HAP-1 (cell line): ENCODE results near the gene CAPN9.

Experiments
- DNase-seq, 2 experiments: peaks; one replicate each; pipeline ENCODE4 v3.0.0-alpha.2; 2016 to 2020; ENCODE audit warnings: low spot score in 2 of 2
- H3K27me3 ChIP-seq: fragments of 250-450 bp; sonication (Bioruptor Pico); 2 replicates; pipeline ENCODE4 v1.5.1; 2020; ENCODE audit warnings: low read depth, mild to moderate bottlenecking, moderate library complexity
- H3K36me3 ChIP-seq: fragments of 250-450 bp; sonication (Bioruptor Pico); replicated peaks from 2 replicates; pipeline ENCODE4 v1.5.1; 2020; ENCODE audit warnings: mild to moderate bottlenecking
- H3K4me1 ChIP-seq: fragments of 250-450 bp; sonication (Bioruptor Pico); 2 replicates; pipeline ENCODE4 v1.5.1; 2020; ENCODE audit warnings: mild to moderate bottlenecking
- H3K4me3 ChIP-seq: fragments of 250-450 bp; sonication (Bioruptor Pico); 2 replicates; pipeline ENCODE4 v1.5.1; 2020; ENCODE audit warnings: mild to moderate bottlenecking, moderate library complexity
- H3K9me3 ChIP-seq: fragments of 250-450 bp; sonication (Bioruptor Pico); 2 replicates; pipeline ENCODE4 v1.5.1; 2020; ENCODE audit warnings: mild to moderate bottlenecking, moderate library complexity
- in situ Hi-C: fragments of 300-500 bp; cut with MboI; formaldehyde crosslinking; loops from 3 replicates; pipeline ENCODE4 v1.14.3; 2020; ENCODE audit warnings: low sequenced_read_pairs, inconsistent platforms, mixed read lengths

Gene CAPN9

DNA sequence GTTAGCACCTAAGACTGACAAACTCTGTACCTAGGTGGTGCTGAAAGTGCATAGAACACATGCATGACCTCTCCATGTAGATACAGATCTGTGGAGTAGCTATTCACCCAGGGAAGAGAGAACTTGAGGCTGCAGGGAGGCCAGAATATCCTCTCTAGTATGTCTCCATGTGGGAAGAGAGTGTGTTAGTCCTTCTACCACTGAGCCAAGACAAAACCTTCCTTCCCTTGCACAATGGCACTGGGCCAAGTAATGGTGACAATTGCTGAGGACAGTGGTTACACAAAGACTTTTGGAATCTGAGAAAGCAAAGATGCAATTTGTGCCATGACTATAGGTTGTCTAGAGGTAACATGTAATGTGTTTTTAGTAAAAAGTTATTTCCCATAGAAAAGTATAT is 68.8 kb downstream of the CAPN9 start:
- peaks cover 4% of the 10 kb centered on the region; the same call in 1 of the 2 replicates for H3K4me1 ChIP-seq
- no peaks in the 10 kb centered on the region for H3K27me3 ChIP-seq
- H3K4me3 ChIP-seq = no peak overlapping the region
- no peaks in the 10 kb centered on the region for H3K36me3 ChIP-seq
- in situ Hi-C loops = no loop called here
- no peak for DNase-seq
- H3K9me3 ChIP-seq = peaks cover 9% of the 10 kb centered on the region

DNA sequence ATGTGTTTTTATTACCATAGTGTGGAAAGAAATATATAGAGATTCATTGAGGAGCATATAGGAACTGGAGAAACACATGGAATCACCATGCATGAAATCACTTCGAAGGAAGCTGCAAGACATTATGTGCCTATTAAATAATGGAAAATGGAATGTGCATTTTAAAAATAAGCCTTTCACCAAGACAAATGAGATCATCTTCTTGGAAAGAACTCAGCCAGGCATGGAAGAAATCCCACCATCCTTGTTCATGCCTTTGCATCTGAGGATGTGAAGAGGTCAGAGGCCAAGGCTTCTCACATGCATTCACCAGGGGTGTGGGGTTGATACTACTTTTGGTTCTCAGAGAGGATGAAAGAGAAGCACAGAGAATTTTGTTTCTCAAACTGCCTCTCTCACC is 71.2 kb downstream of the CAPN9 start:
- no peaks in the 10 kb centered on the region for H3K27me3 ChIP-seq
- no peak for DNase-seq
- no peaks in the 10 kb centered on the region for H3K36me3 ChIP-seq
- no peaks in the 10 kb centered on the region for H3K4me1 ChIP-seq
- in situ Hi-C loops = no loop called here
- peaks cover 4% of the 10 kb centered on the region; the same call in 1 of the 2 replicates for H3K9me3 ChIP-seq
- no peak overlapping the region for H3K4me3 ChIP-seq

DNA sequence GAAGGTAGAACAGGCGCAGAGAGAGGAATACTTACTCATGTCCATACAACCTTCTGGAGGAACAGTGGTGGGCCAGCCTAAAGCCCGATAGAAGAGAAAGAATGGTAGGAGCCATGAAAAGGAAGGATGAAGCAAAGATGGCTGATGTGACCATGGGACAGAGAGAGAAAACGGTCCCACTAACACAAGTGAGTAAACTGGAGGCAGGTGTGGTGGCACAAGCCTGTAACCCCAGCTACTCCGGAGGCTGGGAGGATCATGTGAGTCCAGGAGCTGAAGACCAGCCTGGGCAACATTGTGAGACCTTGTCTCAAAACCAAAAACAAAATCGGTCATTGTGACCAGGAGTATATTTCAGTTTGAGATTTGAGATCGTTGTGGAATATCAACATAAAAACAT is 71.7 kb downstream of the CAPN9 start:
- no peak overlapping the region for H3K4me3 ChIP-seq
- no peaks in the 10 kb centered on the region for H3K27me3 ChIP-seq
- H3K4me1 ChIP-seq = no peaks in the 10 kb centered on the region
- H3K9me3 ChIP-seq = no peaks in the 10 kb centered on the region
- no peak for DNase-seq
- in situ Hi-C loops = no loop called here
- no peaks in the 10 kb centered on the region for H3K36me3 ChIP-seq

DNA sequence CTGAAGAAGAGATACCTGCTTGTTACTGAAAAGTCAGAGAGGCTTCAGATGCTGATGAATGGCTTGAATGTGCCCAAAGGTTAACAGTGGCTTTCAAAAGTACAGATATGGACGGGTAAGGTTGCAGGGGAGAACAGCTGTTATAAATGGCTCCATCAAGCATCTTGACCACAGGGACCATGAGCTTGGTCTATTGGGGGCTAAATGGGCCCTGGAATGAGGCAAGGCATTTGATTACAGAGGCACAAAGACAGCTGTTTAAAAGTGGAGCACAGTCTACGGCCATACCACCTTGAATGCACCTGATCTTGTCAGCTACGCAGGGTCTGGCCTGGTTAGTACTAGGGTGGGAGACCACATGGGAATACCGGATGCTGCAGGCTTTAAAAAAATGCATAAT is 72.8 kb downstream of the CAPN9 start:
- Histone ChIP-seq H3K4me1 (no peaks in the 10 kb centered on the region), H3K36me3 (no peaks in the 10 kb centered on the region), H3K27me3 (no peaks in the 10 kb centered on the region), H3K9me3 (no peaks in the 10 kb centered on the region), H3K4me3 (no peak overlapping the region)
- DNase-seq = no peak
- in situ Hi-C loops = no loop called here

DNA sequence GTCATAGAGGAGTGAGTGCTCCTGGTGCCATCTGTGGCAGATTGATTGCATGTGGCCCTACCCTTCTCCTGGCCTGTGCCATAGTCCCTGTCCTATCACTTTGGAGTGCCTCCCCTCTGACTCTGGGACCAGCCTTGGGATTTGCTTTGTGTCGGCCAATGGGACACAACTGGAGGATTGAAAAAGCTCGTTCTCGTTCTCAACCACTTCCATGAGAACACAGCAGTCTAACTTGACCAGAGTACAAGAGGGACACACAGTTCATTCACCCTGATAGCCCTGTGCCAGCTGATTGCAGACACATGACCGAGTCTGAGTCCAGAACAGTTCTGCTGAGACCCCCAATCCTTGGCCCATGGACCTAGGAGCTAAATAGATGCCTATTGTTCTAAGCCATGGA is 73.4 kb downstream of the CAPN9 start:
- no peak for DNase-seq
- no peaks in the 10 kb centered on the region for H3K9me3 ChIP-seq
- H3K4me3 ChIP-seq = no peak overlapping the region
- H3K27me3 ChIP-seq = no peaks in the 10 kb centered on the region
- H3K4me1 ChIP-seq = no peaks in the 10 kb centered on the region
- H3K36me3 ChIP-seq = no peaks in the 10 kb centered on the region
- in situ Hi-C loops = no loop called here

DNA sequence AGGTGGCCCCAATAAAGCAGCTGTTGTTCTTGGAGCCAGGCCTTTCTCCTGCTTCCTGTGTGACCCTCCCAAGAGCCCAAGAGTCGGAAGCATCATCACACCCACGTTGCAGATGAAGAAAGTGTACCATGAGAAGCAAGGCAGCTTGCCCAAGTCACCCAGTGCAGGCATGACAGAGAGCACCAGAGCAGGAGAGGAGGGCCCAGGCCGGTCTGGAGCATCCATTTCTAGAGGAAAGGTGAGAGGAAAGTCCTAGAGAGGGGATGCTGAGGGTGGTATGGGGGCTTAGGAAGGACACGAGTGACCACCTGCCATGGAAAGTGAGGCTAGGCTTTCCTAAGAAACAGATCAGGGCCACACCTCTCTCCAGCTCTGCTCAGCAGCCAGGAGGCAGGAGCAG is 74.2 kb downstream of the CAPN9 start:
- in situ Hi-C loops = no loop called here
- H3K36me3 ChIP-seq = no peaks in the 10 kb centered on the region
- no peak for DNase-seq
- no peak overlapping the region for H3K4me3 ChIP-seq
- no peaks in the 10 kb centered on the region for H3K9me3 ChIP-seq
- H3K4me1 ChIP-seq = no peaks in the 10 kb centered on the region
- H3K27me3 ChIP-seq = no peaks in the 10 kb centered on the region

DNA sequence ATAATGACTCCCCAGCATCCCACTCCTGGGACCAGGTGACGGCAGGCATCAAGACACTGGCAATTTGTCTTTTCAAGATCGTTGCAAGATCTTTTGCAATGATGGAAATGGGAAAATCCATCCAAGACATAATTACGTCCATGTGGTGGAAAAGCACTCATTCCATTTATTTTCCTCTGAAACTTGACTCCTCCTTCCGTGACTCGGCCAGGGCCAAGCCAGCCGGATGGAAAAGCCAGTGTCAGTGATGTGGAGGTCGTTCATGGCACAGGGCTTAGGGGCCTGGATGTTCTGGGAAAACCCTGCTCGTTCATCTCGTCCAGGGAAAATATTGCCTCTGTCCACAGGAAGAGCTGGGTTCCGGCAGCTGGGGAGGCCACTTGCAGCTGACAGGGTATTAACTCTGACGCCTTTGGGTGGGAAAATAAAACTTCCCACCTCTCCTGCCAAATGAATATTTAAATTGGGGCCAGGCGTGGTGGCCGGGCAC is 74.9 kb downstream of the CAPN9 start:
- Histone ChIP-seq H3K27me3 (no peaks in the 10 kb centered on the region), H3K4me1 (no peaks in the 10 kb centered on the region), H3K36me3 (no peaks in the 10 kb centered on the region), H3K4me3 (no peak overlapping the region), H3K9me3 (no peaks in the 10 kb centered on the region)
- in situ Hi-C loops = no loop called here
- DNase-seq = no peak

DNA sequence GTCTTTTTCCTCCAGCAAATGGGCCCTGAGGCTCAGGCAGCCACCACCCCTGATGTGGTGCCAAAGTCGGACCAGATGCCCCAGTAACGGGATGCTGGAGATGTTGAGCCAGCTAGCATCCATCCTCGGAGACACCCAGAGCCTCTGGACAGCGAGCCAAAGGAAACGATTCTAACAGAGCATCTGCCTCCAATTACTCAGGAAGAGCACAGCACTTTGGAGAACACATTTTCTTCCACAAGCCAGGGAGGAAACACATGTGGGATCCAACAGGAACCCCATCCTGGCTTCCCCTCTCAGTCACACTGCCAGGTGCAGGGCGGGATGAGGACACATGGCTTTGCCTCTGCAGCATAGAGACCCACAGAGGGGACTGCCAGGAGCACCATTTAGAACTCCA is 76.2 kb downstream of the CAPN9 start:
- in situ Hi-C loops = no loop called here
- H3K27me3 ChIP-seq = no peaks in the 10 kb centered on the region
- H3K9me3 ChIP-seq = no peaks in the 10 kb centered on the region
- no peaks in the 10 kb centered on the region for H3K36me3 ChIP-seq
- no peak for DNase-seq
- H3K4me3 ChIP-seq = no peak overlapping the region
- H3K4me1 ChIP-seq = no peaks in the 10 kb centered on the region

DNA sequence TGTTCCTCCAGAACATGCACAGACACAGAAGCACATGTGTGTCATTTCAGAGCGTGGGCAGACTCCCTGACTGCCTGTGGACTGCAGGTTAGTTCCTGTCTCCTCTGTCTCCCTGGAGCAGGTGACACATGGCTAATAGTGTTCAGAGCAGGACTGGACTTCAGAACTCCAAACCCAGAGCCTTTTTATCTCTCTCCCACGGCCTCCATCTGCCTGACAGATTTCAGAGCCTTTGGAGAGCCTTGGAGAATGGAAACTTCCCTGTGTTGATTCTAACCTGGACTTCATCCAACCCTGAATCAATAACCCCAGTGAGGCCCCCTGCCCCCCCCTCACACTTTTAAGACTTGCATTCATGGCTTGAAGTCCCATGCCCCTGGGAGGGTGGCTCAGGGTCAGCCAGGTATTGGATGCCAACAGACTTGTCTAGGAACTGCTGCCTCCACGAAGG is 76.8 kb downstream of the CAPN9 start:
- H3K9me3 ChIP-seq = no peaks in the 10 kb centered on the region
- in situ Hi-C loops = no loop called here
- no peaks in the 10 kb centered on the region for H3K27me3 ChIP-seq
- no peaks in the 10 kb centered on the region for H3K4me1 ChIP-seq
- DNase-seq = no peak
- H3K4me3 ChIP-seq = no peak overlapping the region
- no peaks in the 10 kb centered on the region for H3K36me3 ChIP-seq

DNA sequence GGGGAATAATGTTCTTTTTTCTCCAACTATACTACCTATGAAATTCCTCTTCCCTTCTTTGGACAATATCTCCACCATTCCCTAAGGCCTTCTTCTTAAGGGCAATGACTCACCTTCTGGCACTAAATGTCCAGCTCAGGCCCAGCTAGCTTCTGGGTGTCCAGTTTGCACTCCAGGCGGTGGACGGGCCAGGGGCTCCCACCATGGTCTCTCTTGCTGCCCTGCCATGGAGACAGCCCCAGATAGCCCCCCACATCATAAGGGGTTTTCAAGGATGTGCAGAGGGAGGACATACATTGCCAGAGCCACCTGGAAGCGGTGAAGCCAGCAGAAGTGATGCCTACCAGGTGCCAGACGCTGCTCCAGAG is 77.3 kb downstream of the CAPN9 start:
- DNase-seq = no peak
- no peaks in the 10 kb centered on the region for H3K36me3 ChIP-seq
- H3K4me1 ChIP-seq = no peaks in the 10 kb centered on the region
- no peaks in the 10 kb centered on the region for H3K9me3 ChIP-seq
- H3K4me3 ChIP-seq = no peak overlapping the region
- in situ Hi-C loops = no loop called here
- H3K27me3 ChIP-seq = no peaks in the 10 kb centered on the region

DNA sequence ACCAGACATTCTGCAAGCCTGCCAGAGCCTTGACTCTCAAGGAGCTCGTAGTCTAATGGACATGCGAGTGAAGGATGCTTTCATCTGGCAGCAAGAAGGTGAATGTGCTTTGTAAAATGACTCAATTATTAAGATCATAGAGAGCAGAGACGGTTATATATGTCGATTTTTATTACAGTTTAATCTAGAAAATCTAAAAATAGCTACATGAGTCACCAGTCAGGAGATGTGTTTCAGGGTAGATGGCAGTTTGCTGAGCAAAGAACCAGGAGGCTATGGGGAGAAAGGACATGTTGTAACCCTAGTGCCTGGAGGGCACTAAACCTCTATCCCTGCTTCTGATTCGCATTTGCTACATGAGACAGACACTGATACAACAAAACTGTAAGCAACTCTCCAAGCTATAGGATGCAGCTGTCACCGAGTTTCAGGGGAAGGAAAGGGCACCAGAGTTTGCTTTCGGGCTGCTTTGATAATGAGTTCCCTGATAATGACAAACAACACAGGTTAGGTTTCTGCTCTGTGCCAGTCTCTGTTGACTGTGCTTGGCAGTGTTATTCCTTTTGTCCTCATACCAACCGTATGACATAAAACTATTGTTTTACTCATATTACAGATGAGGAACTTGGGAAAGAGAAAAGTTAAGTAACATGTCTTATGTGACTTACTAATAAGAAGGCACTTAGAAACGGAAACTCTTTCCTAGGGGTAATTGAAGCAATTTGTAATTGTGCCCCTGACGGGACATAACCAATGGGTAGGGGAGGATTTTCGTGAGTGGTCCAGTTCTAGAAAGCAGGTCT is 77.9 kb downstream of the CAPN9 start:
- in situ Hi-C loops = no loop called here
- no peak for DNase-seq
- H3K27me3 ChIP-seq = no peaks in the 10 kb centered on the region
- no peaks in the 10 kb centered on the region for H3K36me3 ChIP-seq
- no peak overlapping the region for H3K4me3 ChIP-seq
- H3K4me1 ChIP-seq = no peaks in the 10 kb centered on the region
- H3K9me3 ChIP-seq = no peaks in the 10 kb centered on the region

DNA sequence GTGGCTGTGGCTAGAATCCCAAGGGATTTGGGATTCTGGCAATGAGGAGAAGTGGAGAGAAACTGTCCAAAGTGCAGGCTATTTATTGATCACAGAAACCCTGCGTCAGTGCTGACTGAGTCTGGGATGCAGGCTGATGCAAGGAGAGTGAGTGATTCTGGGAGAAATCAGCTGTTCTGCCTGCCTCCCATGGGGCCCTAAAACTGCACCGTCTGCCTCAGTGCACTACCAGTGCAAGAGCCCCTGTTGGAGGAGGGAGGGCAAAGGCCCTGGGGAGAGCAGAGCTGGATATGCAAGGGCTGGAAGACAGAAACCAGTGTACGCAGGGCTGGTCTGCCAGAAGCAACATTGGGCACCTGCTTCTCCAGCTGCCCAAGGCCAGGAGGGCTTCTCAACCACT is 78.6 kb downstream of the CAPN9 start:
- Histone ChIP-seq H3K9me3 (no peaks in the 10 kb centered on the region; the same call in 1 of the 2 replicates), H3K4me3 (no peak overlapping the region), H3K36me3 (no peaks in the 10 kb centered on the region), H3K4me1 (no peaks in the 10 kb centered on the region), H3K27me3 (no peaks in the 10 kb centered on the region)
- in situ Hi-C loops = no loop called here
- no peak for DNase-seq

DNA sequence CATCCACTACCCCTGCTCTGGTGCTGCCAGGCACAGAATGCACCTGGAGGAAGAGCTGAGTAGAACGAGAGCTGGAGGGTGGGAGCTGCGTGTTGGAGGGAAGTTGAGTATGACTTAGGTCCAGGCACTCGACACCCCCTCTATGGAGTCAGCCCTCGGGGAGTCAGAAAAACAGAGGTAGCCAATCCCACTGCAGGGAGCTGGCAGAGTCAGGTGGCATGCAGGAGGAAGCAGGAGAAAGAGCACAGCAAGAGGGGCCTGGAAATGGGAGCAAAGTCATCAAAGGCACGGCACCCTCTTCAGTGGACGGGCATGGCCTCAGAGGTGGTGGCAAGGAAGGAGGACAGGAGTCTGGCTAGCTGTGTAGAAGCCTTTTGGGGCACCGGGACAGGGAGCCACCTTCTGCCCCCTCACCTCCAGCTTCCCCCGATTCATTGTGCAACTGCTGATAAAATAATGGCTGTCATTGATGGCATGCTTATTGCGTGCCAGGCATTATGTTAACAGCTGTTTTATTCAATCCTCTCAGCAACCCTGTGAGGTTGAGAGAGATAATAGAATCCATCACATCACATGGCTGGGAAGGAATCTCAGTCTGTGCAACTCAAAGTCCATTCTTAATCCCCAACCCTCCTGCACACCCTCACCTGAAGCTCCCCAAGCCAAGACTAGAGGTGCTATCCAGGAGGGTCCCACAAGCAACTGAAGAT is 79.1 kb downstream of the CAPN9 start:
- H3K4me1 ChIP-seq = no peaks in the 10 kb centered on the region
- no peaks in the 10 kb centered on the region for H3K27me3 ChIP-seq
- no peaks in the 10 kb centered on the region for H3K36me3 ChIP-seq
- no peak for DNase-seq
- in situ Hi-C loops = no loop called here
- no peak overlapping the region for H3K4me3 ChIP-seq
- H3K9me3 ChIP-seq = no peaks in the 10 kb centered on the region; the same call in 1 of the 2 replicates

DNA sequence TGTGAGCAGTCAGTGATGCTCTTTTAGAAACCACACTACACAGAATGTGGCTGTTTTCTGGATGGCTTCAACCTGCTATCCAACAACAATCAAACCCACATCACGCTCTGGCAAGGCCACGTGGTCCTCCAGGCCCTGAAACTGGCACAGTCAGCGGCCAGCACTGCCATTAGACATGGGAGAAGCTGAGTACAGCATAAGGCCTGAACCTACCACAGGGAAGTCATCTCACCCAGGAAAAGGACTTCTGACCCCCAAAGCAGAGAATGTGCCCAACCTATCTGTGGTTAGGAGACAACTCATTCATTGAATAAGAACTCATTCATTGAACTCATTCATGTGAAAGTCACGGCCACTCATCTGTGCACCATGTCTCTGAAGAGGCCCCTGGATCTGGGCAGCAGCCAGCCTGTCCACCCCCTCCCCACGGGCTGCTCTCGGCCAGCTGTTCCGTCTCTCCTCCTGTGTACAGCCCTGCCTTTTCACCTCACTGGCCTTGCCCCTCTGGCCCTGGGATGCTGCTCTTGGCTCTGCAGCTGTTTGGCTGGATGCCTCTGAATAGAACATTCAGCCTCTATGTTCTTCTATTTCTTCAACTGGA is 80.0 kb downstream of the CAPN9 start:
- in situ Hi-C loops = no loop called here
- no peak for DNase-seq
- H3K9me3 ChIP-seq = no peaks in the 10 kb centered on the region; the same call in 1 of the 2 replicates
- no peaks in the 10 kb centered on the region for H3K27me3 ChIP-seq
- no peaks in the 10 kb centered on the region for H3K36me3 ChIP-seq
- no peaks in the 10 kb centered on the region for H3K4me1 ChIP-seq
- no peak overlapping the region for H3K4me3 ChIP-seq
